IMR-90 (cell line): Measurements from ENCODE around the gene CERK. TPM values are rescaled to one million over a fixed set of nuclear protein-coding genes. Genes with fewer than 3 reads are reported as not detected.

Source experiments
- ATAC-seq: fragments of 200-7000 bp; cut with Tn5 transposase; 2 replicates; pipeline ENCODE4 v1.9.1; 2020; ENCODE audit warnings: low read depth, mild to moderate bottlenecking, moderate library complexity
- BruUV-seq: library from RNA; stranded (reverse); fragments of 400-500 nt; replicated peaks from 2 replicates; lab custom pipeline; 2021; lab: Mats Ljungman, UMichigan
- CTCF ChIA-PET: fragments of 300-600 bp; formaldehyde crosslinking; extraction: SDS; loops from one replicate; lab custom pipeline; 2021; ENCODE audit warnings: antibody characterized with exemption; lab: Yijun Ruan, JAX
- POLR2A ChIA-PET: fragments of 300-600 bp; sonication (Branson Sonifier 250); formaldehyde crosslinking; loops from one replicate; lab custom pipeline; 2022; ENCODE audit warnings: antibody characterized with exemption; ENCODE audit not compliant: unreplicated experiment; lab: Charles Lee
- DNase-seq: peaks from one replicate; pipeline ENCODE4 v3.0.0; 2013
- H2AFZ ChIP-seq: replicated peaks from 2 replicates; pipeline ENCODE3; 2013; ENCODE audit warnings: low read length, mild to moderate bottlenecking; ENCODE audit not compliant: poor library complexity
- H2AK5ac ChIP-seq: 2 replicates; pipeline ENCODE4 v1.6.1; 2013; ENCODE audit warnings: low read depth, low read length, inconsistent platforms
- H2AK9ac ChIP-seq: replicated peaks from 2 replicates; pipeline ENCODE3; 2013; ENCODE audit warnings: mild to moderate bottlenecking, low read depth, low read length, moderate library complexity; ENCODE audit not compliant: poor library complexity
- H2BK120ac ChIP-seq: 2 replicates; pipeline ENCODE4 v1.6.1; 2013; ENCODE audit warnings: low read depth, low read length, inconsistent platforms
- H2BK15ac ChIP-seq: 3 replicates; pipeline ENCODE4 v1.6.1; 2013; ENCODE audit warnings: low read depth, low read length, inconsistent platforms
- H2BK20ac ChIP-seq: 2 replicates; pipeline ENCODE4 v1.6.1; 2013; ENCODE audit warnings: low read depth, mild to moderate bottlenecking, inconsistent platforms, low read length, moderate library complexity
- H2BK5ac ChIP-seq: 2 replicates; pipeline ENCODE4 v1.6.1; 2013; ENCODE audit warnings: mild to moderate bottlenecking, low read depth, low read length, inconsistent platforms; ENCODE audit not compliant: poor library complexity, severe bottlenecking
- H3K14ac ChIP-seq: replicated peaks from 2 replicates; pipeline ENCODE4 v1.6.1; 2013; ENCODE audit warnings: low read depth, low read length, inconsistent platforms
- H3K18ac ChIP-seq: 2 replicates; pipeline ENCODE4 v1.6.1; 2013; ENCODE audit warnings: low read depth, low read length, control low read depth
- H3K23ac ChIP-seq: 2 replicates; pipeline ENCODE4 v1.6.1; 2013; ENCODE audit warnings: low read depth, low read length, inconsistent platforms
- H3K27ac ChIP-seq: 2 replicates; pipeline ENCODE4 v1.5.1; 2013; ENCODE audit warnings: mild to moderate bottlenecking, control low read depth, low read length; ENCODE audit not compliant: insufficient read depth
- H3K27me3 ChIP-seq: 2 replicates; pipeline ENCODE4 v1.6.1; 2013; ENCODE audit warnings: low read length; ENCODE audit not compliant: control insufficient read depth, insufficient read depth
- H3K36me3 ChIP-seq: 2 replicates; pipeline ENCODE4 v1.6.1; 2013; ENCODE audit warnings: low read length, mixed read lengths; ENCODE audit not compliant: control insufficient read depth, insufficient read depth
- H3K4ac ChIP-seq: 2 replicates; pipeline ENCODE4 v1.6.1; 2013; ENCODE audit warnings: low read depth, low read length, inconsistent platforms
- H3K4me1 ChIP-seq: 2 replicates; pipeline ENCODE4 v1.6.1; 2013; ENCODE audit warnings: low read length, mixed read lengths; ENCODE audit not compliant: control insufficient read depth, insufficient read depth
- H3K4me2 ChIP-seq: 2 replicates; pipeline ENCODE4 v1.6.1; 2013; ENCODE audit warnings: low read depth, mild to moderate bottlenecking, control low read depth, low read length, moderate library complexity
- H3K4me3 ChIP-seq: 2 replicates; pipeline ENCODE4 v1.5.1; 2013; ENCODE audit warnings: low read depth, mild to moderate bottlenecking, control low read depth, low read length, moderate library complexity; ENCODE audit not compliant: insufficient read depth
- H3K56ac ChIP-seq: 2 replicates; pipeline ENCODE4 v1.6.1; 2013; ENCODE audit warnings: low read length, inconsistent platforms; ENCODE audit not compliant: insufficient read depth; ENCODE audit errors: extremely low read depth
- H3K79me1 ChIP-seq, 2 experiments: 2 replicates each; pipeline ENCODE4 v1.6.1; 2013; ENCODE audit warnings: low read length in 2 of 2, inconsistent platforms in 1 of 2, low read depth in 1 of 2
- H3K9ac ChIP-seq: 2 replicates; pipeline ENCODE4 v1.6.1; 2013; ENCODE audit warnings: low read depth, low read length, control low read depth
- H3K9me1 ChIP-seq: 2 replicates; pipeline ENCODE4 v1.6.1; 2013; ENCODE audit warnings: low read length, inconsistent platforms; ENCODE audit not compliant: insufficient read depth
- H3K9me3 ChIP-seq: 2 replicates; pipeline ENCODE4 v1.6.1; 2013; ENCODE audit warnings: low read length; ENCODE audit not compliant: control insufficient read depth, insufficient read depth
- H4K20me1 ChIP-seq: 2 replicates; pipeline ENCODE4 v1.6.1; 2013; ENCODE audit warnings: low read length, inconsistent platforms; ENCODE audit not compliant: insufficient read depth
- H4K5ac ChIP-seq: 2 replicates; pipeline ENCODE4 v1.6.1; 2013; ENCODE audit warnings: mild to moderate bottlenecking, low read depth, low read length, control low read depth
- H4K8ac ChIP-seq, 2 experiments: 2 replicates each; pipeline ENCODE4 v1.6.1; 2013; ENCODE audit warnings: low read depth in 2 of 2, low read length in 2 of 2, control low read depth in 1 of 2, inconsistent platforms in 1 of 2
- H4K91ac ChIP-seq: 2 replicates; pipeline ENCODE4 v1.6.1; 2013; ENCODE audit warnings: low read depth, low read length, inconsistent platforms; ENCODE audit not compliant: insufficient read depth
- BHLHE40 ChIP-seq: fragments of 150-350 bp; IDR thresholded peaks from 2 replicates; pipeline ENCODE4 v1.6.1; 2016; ENCODE audit warnings: mild to moderate bottlenecking, low read depth, low read length
- CEBPB ChIP-seq: IDR thresholded peaks from 2 replicates; pipeline ENCODE4 v1.6.1; 2012; ENCODE audit warnings: low read depth, low read length, improper control_type of control experiment
- CHD1 ChIP-seq: IDR thresholded peaks from 2 replicates; pipeline ENCODE4 v1.6.1; 2012; ENCODE audit warnings: low read depth, low read length, improper control_type of control experiment
- FOS ChIP-seq: fragments of 150-350 bp; IDR thresholded peaks from 2 replicates; pipeline ENCODE4 v1.6.1; 2016; ENCODE audit warnings: low read depth, low read length
- MAFK ChIP-seq: IDR thresholded peaks from 2 replicates; pipeline ENCODE4 v1.6.1; 2012; ENCODE audit warnings: low read depth, low read length, improper control_type of control experiment
- MAZ ChIP-seq: IDR thresholded peaks from 2 replicates; pipeline ENCODE4 v1.6.1; 2012; ENCODE audit warnings: low read depth, mild to moderate bottlenecking, low read length, improper control_type of control experiment, moderate library complexity, borderline replicate concordance
- MXI1 ChIP-seq: IDR thresholded peaks from 2 replicates; pipeline ENCODE4 v1.6.1; 2012; ENCODE audit warnings: low read depth, mild to moderate bottlenecking, low read length, moderate library complexity, borderline replicate concordance
- NFE2L2 ChIP-seq: fragments of 150-350 bp; IDR thresholded peaks from 2 replicates; pipeline ENCODE4 v1.6.1; 2016; ENCODE audit warnings: low read depth, mild to moderate bottlenecking, low read length
- POLR2A ChIP-seq: IDR thresholded peaks from 2 replicates; pipeline ENCODE4 v1.6.1; 2012; ENCODE audit warnings: mild to moderate bottlenecking, low read depth, low read length
- RAD21 ChIP-seq: IDR thresholded peaks from 2 replicates; pipeline ENCODE4 v1.6.1; 2012; ENCODE audit warnings: low read length, improper control_type of control experiment
- RCOR1 ChIP-seq: IDR thresholded peaks from 2 replicates; pipeline ENCODE4 v1.6.1; 2012; ENCODE audit warnings: mild to moderate bottlenecking, low read length, improper control_type of control experiment; ENCODE audit not compliant: insufficient replicate concordance
- RFX5 ChIP-seq: IDR thresholded peaks from 2 replicates; pipeline ENCODE4 v1.8.0; 2012; ENCODE audit warnings: low read depth, mild to moderate bottlenecking, low read length, moderate library complexity
- SMC3 ChIP-seq: fragments of 150-350 bp; IDR thresholded peaks from 2 replicates; pipeline ENCODE4 v1.6.1; 2016; ENCODE audit warnings: low read depth, mild to moderate bottlenecking, antibody characterized with exemption, low read length, moderate library complexity
- WGBS, 2 experiments: methylation state at CpG; one replicate each; pipeline versions ENCODE4 v1.1.5 to v1.1.7; 2013; ENCODE audit warnings: missing lambda C conversion rate in 2 of 2; ENCODE audit not compliant: insufficient read length in 1 of 2; ENCODE audit errors: extremely low coverage in 2 of 2; 5-methylcytosine and 5-hydroxymethylcytosine counted together
- dilution Hi-C: fragments of 300-500 bp; cut with HindIII; formaldehyde crosslinking; loops from one replicate; pipeline ENCODE4 v1.14.3; 2018; ENCODE audit warnings: low sequenced_read_pairs; ENCODE audit not compliant: unreplicated experiment
- in situ Hi-C: fragments of 300-500 bp; cut with MboI; formaldehyde crosslinking; loops from 3 replicates; pipeline ENCODE4 v1.14.3; 2019; ENCODE audit warnings: low sequenced_read_pairs, inconsistent platforms, mixed read lengths
- intact Hi-C: fragments of 100-400 bp; cut with micrococcal nuclease; formaldehyde crosslinking; loops from 2 replicates; pipeline ENCODE4 v1.10.0; 2022
- polyA plus RNA-seq, 3 experiments: library from polyadenylated mRNA; depleted of rRNA; stranded (reverse); fragments of >200 nt; gene quantifications; 2 replicates each; pipeline ENCODE4 v1.2.3, GENCODE V29; 2012; ENCODE audit warnings: low replicate concordance in 1 of 3
- total RNA-seq: library from RNA; depleted of rRNA; stranded (reverse); fragments of >200 nt; gene quantifications from 2 replicates; pipeline ENCODE4 v1.2.3, GENCODE V29; 2012
- TF ChIP-seq, protein P1 (sequence below): conservative IDR thresholded peaks from 2 replicates; pipeline ENCODE4 v1.5.1; 2012; ENCODE audit warnings: mild to moderate bottlenecking, low read depth, low read length, improper control_type of control experiment
- TF ChIP-seq, protein P2 (sequence below): fragments of 150-350 bp; IDR thresholded peaks from 2 replicates; pipeline ENCODE4 v1.6.1; 2017; ENCODE audit warnings: mild to moderate bottlenecking, antibody characterized with exemption, low read length, low read depth

Gene CERK
- total and polyA plus RNA-seq, 2 of the 4 experiments (the other 2 are of a cell fraction) = 25.3 to 38.7 TPM

DNA sequence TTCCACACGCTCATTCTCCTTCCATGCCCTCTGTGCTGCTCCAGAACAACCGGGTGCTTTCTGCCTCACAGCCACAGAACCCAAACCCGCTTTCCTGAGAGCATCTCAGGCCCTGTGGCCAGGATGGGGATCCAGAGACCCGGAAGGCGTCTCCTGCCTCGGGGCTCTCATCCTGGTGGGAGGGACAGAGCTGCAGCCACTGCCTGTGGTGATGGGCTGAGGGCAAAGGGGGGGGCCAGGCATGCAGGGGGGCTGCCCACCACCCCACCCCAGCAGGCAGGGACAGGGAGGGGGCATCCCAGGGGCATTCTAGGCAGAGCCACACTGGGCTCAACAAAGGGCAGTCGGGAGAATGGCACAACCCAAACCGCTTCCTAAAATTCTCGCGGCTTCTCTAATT lies 41.4 kb downstream of the CERK start:
- H3K14ac ChIP-seq = no peak overlapping the region
- no peaks in the 10 kb centered on the region for H4K20me1 ChIP-seq
- no peaks in the 10 kb centered on the region for H3K4me1 ChIP-seq
- no peak for ATAC-seq
- H2BK120ac ChIP-seq = no peak overlapping the region
- H3K56ac ChIP-seq = no peak overlapping the region
- H2BK5ac ChIP-seq = no peak overlapping the region
- H4K5ac ChIP-seq = no peak overlapping the region
- dilution Hi-C loops = no loop called here
- H2AK9ac ChIP-seq = no peak overlapping the region
- H3K36me3 ChIP-seq = peaks cover 76% of the 10 kb centered on the region
- H2AK5ac ChIP-seq = no peak overlapping the region
- no peak for DNase-seq
- H3K18ac ChIP-seq = no peak overlapping the region
- BruUV-seq = no TSS peak
- WGBS, 2 experiments = 94% methylated on average over 2 of the region's 10 CpGs; no CpG with 5 or more reads in 1 of the 2 experiments
- H2BK20ac ChIP-seq = no peak overlapping the region
- intact Hi-C loops = no loop called here
- H4K91ac ChIP-seq = no peak overlapping the region
- CTCF ChIA-PET = no interaction called here
- no peak overlapping the region for H4K8ac ChIP-seq
- H3K4me2 ChIP-seq = no peak overlapping the region
- in situ Hi-C loops = no loop called here
- H3K27ac ChIP-seq = no peak overlapping the region
- H3K4me3 ChIP-seq = no peak overlapping the region
- H3K9me3 ChIP-seq = no peaks in the 10 kb centered on the region
- no peak overlapping the region for H2AFZ ChIP-seq
- H3K79me1 ChIP-seq = peaks cover 0 to 5% of the 10 kb centered on the region in 2 experiments; a peak in 1 of 4 replicates
- no peak overlapping the region for H3K23ac ChIP-seq
- no peak overlapping the region for H3K9ac ChIP-seq
- POLR2A ChIA-PET = no interaction called here
- H3K4ac ChIP-seq = no peak overlapping the region
- no peak for TF ChIP-seq RCOR1
- TF ChIP-seq POLR2A = no peak
- TF ChIP-seq MXI1 = no peak
- no peak for TF ChIP-seq SMC3
- TF ChIP-seq, protein P1, sequence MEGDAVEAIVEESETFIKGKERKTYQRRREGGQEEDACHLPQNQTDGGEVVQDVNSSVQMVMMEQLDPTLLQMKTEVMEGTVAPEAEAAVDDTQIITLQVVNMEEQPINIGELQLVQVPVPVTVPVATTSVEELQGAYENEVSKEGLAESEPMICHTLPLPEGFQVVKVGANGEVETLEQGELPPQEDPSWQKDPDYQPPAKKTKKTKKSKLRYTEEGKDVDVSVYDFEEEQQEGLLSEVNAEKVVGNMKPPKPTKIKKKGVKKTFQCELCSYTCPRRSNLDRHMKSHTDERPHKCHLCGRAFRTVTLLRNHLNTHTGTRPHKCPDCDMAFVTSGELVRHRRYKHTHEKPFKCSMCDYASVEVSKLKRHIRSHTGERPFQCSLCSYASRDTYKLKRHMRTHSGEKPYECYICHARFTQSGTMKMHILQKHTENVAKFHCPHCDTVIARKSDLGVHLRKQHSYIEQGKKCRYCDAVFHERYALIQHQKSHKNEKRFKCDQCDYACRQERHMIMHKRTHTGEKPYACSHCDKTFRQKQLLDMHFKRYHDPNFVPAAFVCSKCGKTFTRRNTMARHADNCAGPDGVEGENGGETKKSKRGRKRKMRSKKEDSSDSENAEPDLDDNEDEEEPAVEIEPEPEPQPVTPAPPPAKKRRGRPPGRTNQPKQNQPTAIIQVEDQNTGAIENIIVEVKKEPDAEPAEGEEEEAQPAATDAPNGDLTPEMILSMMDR = no peak
- TF ChIP-seq BHLHE40 = no peak
- TF ChIP-seq RFX5 = no peak
- no peak for TF ChIP-seq CEBPB
- TF ChIP-seq MAFK = no peak
- TF ChIP-seq NFE2L2 = no peak
- no peak for TF ChIP-seq FOS
- no peak for TF ChIP-seq CHD1
- no peak for TF ChIP-seq RAD21
- TF ChIP-seq, protein P2, sequence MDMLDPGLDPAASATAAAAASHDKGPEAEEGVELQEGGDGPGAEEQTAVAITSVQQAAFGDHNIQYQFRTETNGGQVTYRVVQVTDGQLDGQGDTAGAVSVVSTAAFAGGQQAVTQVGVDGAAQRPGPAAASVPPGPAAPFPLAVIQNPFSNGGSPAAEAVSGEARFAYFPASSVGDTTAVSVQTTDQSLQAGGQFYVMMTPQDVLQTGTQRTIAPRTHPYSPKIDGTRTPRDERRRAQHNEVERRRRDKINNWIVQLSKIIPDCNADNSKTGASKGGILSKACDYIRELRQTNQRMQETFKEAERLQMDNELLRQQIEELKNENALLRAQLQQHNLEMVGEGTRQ = no peak
- TF ChIP-seq MAZ = no peak
- no peaks in the 10 kb centered on the region for H3K9me1 ChIP-seq
- H3K27me3 ChIP-seq = no peaks in the 10 kb centered on the region
- H2BK15ac ChIP-seq = no peak overlapping the region
